Amygdala (tissue), 56 donors: ENCODE data around the gene PLA2G6.
"Not testable (repeated sequence)": the region's sequence is repeated elsewhere in the genome, so short reads cannot be mapped to it uniquely, and the experiment has no call there.

Experiments used
- DNase-seq, 56 donors: peaks; one replicate each; lab custom pipeline; 2025; lab: John Stamatoyannopoulos, UW

The PLA2G6 gene

DNA sequence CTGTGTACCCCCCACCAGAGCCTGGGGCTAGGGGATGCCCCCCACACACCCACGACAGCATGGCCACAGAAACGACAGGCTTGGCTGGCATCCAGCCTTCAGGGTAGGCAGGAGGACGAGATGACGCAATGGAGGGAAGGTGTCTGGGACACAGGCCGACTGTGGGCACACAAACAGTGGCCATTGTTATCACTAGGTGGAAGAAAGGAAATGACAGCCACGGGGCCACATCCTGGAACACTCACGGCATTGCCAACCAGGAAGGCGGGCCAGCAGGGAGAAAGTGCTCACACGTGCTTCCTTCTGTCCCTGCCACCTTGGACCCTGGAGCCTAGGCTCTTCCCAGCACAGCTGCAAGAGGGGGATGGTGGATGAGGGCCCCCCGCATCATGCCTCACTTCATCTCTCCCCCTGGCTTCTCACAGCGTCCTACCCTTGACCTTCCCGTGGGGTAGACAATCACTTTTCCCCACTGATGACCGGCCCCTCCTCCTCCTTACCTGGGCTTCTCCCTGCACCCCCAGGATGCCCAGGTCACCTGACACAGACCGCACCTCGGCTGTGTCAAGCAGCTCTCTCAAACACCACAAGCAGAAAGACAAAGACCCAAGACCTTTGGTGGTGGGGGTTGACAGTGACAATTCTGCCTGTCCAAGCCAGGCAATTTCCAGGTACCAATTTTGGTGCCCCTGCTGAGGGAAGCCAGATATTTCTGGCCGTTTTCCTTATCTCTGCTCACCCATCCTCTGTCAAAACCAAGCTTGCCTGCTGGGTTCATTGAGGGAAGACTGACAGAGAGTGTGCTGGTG, 8.6 kb downstream of the PLA2G6 start:
- DNase-seq: peak in 31 of 56 donors; percentile 11 to 80 (median 59)

DNA sequence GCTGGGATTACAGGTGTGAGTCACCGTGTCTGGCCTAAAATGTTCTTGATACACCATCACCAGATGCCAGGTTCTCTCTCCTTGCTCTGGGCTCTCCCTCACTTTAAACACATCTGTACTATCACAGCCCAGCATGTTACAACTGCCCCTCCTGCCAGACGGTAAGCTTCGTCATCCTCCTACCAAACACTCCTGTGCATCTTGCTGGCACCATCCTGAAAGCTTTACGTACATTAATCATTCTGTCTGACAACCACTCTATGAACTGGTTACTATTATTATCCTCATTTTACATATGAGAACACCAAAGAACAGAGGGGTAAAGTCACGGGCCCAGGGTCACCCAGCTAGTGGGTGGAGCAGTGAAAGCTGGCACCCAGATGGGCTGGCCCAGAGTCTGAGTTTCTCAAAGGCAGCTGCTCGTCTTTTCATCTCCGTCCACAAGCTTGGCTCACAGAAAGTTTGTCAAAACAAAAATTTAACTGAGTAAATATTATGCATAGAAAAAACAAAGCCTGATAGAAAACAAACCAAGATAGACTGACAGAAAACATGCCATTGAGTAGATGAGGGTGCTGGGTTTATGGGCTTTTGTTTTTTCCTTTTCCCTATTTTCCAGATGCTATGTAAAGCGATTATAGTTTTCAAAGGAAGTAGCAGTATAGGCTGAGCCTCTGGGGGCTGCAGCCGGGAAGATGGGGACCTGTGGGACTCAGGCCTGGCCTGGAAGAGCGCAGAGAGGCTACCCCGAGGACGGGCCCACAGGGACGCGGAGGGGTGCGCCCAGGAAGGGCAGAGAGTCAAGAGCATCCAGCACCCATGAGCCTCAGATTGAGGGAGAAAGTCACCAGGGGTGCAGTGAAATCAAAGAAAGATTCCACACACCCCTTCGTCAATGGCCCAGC, 9.5 kb downstream of the PLA2G6 start:
- DNase-seq: no peak

DNA sequence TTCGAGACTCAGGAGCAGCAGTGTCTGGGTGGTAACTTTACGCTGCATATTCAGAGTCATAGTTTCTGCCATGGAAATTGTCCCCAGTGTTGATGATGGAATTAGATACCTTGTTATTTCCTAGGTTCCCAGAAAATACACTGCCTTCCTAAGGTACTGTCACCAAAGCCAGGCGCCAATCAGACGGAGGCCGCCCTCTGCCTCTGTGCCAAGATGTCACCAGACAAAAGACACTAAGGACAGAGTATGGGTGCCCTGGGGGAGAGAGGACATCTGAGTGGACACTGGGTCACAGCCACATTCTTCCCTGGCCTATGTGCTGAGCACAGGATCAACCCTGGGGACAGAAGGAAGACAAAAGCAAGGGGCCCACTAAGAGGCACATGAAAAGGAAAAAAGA, 11.2 kb downstream of the PLA2G6 start:
- no peak for DNase-seq

DNA sequence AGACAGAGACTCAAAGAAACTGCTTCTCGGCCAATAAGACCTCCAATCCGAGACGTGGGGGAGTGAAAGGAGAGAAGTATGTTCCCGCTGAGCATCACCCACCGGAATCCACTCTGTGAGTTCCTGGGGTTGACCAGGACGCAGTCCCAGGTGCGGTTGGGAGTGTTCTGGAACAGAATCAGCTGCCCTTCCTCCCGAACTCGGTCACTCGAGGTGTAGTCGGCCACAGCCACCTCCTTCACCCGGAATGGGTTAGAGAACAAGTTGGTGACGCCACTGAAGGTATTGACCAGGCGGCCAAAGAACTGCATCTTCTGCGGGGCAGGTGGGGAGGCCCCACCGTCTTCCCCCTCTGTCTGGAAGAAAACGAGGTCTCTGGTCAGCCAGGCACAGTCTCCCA, 12.5 kb downstream of the PLA2G6 start:
- DNase-seq: no peak

DNA sequence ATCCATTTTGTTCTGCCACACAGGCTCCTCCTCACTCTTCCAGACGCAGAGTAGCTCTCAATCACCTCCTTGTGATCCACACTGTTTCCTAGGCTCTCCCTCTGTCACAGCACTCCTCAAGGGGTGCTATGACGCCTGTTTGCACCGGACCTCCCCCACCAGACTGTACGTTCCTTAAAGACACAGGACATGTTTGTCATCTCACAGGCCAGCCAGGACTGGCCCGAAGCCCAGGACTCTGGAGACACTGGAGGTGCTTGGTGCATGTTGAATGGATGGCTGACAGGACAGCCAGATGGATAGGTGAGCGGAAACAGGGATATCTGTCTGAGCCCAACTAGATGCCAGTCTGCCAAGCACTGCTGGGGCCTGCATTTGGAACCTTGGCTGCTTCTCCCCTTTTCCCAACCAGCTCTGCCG, 13.6 kb downstream of the PLA2G6 start:
- peak in 13 of 56 donors; percentile 10 to 67 (median 27) for DNase-seq

DNA sequence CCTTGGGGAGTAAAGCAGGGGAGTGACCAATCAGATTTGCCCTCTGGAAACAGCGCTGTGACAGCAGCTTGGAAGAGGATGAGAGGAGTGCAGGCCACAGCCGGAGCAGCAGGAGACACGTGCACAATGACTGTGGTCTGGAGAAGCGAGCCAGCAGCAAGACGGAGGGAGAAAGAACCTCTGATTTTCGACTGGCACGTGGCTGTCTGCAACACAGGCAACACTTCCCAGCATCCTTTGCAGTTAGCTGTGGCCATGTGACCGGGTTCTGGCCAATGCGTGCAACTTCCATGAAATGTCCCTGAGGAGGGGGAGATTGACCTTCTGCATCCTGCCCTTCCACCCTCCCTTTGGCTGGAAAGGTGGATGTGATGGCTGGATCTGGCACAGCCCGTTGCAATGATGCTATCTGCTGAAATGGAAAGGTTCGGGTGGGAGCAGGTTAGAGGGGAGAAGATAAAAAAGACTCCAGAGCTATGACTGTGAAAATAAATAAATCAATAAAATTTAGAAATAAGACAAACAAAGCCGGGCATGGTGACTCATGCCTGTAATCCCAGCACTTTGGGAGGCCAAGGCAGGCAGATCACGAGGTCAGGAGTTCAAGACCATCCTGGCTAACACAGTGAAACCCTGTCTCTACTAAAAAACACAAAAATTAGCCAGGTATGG, 15.6 kb downstream of the PLA2G6 start:
- DNase-seq: no peak

DNA sequence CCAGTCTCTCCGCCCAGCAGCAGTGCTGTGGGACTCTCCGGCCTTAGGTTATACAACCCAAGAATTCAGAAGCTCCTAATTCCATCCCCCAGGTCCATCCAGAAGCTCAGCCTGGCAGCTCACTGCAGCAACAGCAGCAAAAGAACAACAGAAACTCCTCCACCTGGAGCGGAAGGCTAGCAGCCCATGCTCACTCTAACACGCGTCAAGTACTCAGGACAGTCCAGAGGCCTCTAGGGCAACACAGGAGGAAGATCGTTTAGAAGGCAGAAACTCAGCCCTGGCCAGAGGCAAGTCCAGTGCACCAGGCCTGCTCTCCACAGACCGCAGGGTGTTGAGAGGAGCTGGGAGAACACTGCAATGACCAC, 17.1 kb downstream of the PLA2G6 start:
- no peak for DNase-seq

DNA sequence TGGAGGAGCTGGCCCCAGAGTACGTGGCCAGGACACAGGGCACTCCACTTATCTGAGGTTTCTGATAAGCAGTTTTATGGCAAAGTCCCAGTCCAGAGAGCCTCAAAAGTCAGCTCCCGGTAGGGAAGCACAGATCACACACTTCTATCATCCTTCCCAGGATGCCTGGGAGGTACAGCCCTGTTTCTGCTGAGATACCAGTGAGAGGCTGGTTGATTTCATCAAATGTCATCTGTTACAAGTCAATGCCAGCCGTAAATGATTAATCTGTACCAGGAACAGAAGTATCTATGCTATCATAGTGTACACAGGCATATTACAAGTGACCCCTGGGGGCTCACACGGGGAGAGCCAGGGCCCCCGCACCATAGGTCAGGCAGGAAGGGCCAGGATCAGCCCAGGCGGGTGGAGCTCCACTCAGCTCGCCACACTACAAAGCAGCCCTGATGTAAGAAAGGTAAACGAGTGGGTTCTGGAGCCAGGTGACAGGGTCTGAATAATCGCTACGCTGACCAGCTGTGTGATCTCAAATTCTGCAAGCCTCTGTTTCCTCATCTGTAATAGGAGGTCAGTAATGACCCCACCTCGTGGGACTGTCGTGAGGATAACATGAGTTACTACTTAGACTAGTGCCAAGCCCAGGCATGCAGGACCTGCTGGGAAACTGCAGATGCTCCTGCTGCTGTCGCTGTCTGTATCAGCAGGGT, 17.6 kb downstream of the PLA2G6 start:
- DNase-seq: no peak

DNA sequence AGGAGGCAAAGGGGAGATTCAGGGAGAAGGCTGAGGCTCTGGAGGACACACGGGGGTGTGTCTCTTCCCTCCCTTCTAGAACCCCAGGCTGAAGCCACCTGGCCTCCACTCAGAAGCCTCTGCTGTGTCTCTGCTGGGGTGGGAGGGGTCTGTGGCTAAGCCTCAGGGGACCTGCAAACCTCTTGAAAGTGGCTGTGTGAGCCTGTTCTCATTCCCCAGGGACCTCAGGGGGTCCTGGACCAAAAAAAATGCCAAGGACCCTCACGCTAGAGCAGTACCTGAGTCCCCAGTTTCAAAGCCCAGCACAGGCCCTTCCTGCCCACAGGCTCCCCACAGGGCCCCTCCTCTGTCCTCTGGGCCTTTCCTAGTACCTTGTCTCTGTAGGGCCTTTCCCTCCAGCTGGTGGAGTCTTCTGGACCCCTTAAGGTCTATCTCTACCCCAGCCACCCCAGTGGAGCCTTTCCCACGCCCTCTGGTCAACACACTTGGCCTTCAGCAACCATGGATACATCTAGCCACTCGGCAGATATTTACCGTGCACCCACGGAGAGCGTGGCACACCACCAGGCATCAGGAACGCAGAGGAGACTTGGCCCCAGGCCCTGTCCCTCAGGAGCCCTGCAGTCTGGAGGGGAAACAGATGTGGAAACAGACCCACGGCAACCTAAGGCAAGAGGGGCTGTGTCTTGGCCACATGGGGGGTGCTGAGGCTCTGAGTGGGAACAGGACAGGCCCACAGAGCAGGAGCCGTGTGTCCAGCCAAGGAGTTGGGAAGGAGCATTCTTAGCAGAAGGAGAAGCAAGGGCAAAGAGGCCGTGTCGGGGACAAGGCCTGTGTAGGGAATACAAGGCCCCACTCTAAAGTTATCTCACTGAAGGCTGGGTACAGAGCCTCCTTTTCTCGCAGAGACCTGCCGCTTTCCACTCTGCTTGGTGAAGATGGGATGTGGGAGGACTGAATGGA, 18.5 kb downstream of the PLA2G6 start:
- DNase-seq: no peak

DNA sequence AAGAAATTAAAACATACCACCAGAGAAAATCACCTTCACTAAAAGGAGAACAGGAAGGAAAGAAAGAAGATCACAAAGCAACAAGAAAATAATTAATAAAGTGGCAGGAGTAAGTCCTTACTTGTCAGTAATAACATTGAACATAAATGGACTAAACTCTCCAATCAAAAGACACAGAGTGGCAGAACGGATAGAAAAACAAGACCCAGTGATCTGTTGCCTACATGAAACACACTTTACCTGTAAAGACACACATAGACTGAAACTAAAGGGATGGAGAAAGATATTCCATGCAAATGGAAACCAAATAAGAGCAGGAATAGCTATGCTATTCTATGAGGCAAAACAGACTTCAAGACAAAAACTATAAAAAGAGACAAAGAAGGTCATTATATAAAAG, 25.9 kb downstream of the PLA2G6 start:
- DNase-seq: no peak

DNA sequence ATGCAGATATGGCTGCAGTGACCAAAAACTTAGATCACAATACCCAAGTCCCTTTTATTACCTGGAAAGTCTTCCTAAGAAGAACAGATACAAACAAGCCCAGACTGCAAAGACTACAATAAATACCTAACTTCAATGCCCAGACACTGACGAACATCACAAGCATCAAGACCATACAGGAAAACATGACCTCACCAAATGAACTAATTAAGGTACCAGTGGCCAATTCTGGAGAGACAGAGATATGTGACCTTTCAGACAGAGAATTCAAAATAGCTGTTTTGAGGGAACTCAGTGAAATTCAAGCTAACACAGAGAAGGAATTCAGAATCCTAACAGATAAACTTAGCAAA, 27.1 kb downstream of the PLA2G6 start:
- DNase-seq: not testable (repeated sequence)

DNA sequence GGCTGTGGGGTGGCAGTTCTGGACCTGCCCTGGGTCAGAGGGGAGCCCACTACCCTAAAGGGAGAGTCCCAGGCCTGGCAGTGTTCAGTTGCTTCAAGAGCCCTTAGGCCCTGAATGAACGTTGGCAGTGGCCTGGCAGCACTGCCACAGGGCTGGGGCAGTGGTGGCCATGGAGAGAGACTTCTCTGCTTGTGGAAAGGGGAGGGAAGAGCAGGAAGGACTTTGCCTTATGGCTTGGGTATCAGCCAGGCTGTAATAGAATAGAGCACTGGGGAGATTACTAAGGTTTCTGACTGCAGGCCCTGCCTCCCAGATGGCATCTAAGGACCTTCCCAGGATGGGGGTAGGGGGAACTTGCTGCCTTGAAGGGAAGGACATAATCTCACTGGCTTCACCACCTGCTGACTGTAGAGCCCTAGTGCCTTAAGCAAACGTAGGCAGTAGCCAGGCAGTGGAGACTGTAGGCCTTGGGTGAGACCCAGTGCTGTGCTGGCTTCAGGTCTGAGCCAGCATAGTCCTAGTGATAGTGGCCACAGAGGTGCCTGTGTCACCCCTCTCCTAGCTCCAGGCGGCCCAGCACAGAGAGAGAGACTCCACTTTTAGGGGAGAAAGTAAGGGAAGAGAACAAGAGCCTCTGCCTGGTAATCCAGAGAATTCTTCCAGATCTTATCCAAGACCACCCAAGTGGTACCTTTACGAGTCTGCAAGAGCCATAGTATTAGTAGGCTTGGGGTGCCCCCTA, 27.6 kb downstream of the PLA2G6 start:
- DNase-seq: no peak

DNA sequence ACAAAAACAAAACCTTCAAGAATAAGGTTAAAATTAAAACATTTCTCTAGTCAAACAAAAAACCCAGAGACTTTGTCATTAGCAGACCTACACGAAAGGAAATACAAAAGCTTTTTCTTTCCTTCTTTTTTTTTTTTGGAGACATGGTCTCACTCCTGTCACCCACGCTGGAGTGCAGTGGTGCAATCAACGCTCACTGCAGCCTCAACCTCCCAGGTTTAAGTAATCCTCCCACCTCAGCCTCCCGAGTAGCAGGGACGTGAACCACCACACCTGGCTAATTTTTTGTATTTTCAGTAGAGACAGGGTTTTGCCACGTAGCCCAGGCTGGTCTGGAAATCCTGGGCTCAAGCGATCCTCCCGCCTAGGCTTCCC, 30.5 kb downstream of the PLA2G6 start:
- no peak for DNase-seq

DNA sequence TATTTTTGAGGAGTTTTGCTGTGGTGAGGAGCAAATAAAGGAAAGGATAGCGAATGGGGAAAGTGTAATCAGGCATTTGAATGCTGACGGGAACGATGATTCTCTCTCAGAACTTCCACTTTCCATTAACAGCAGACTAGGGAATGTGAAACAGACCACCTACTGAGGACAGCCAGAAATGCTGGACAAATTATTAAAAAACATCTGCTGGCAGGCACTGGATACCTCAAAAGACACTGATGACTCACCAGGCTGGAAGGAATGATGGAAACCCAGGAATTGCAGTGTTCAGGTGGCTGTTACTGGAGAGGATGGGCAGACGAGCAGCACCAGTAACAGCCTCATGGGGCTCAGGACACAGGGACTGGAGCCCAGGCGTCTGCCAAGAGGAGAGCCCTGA, 33.4 kb downstream of the PLA2G6 start:
- DNase-seq: no peak

DNA sequence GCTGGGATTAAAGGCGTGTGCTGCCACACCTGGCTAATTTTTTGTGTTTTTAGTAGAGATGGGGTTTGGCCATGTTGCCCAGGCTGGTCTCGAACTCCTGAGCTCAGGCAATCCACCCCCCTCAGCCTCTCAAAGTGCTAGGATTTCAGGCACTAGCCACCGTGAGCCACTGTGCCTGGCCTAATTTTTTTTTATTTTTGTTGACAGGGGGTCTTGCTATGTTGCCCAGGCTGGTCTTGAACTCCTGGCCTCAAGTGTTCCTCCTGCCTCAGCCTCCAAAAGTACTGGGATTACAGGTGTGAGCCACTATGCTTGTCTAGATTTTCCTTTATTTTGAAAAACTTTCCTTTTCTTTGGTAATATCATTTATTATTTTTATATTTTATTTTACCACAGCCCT, 35.5 kb downstream of the PLA2G6 start:
- not testable (repeated sequence) for DNase-seq

DNA sequence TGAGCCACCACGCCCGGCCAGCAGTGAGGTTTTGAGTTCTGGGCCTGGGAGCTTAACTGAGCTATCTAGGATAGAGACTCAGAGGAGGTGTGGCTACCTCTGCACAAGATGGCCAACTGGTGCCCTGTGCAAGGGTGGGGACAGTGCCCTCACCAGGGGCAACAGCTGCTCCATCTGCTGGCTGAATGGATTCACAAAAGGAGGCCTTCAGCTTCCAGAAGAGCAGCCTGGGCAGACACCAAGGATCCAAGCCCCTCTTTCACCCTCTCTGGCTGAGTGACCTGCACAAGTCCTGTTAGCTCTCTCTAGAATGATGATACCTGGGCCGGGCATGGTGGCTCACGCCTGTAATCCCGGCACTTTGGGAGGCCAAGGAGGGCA, 37.6 kb downstream of the PLA2G6 start:
- no peak for DNase-seq

DNA sequence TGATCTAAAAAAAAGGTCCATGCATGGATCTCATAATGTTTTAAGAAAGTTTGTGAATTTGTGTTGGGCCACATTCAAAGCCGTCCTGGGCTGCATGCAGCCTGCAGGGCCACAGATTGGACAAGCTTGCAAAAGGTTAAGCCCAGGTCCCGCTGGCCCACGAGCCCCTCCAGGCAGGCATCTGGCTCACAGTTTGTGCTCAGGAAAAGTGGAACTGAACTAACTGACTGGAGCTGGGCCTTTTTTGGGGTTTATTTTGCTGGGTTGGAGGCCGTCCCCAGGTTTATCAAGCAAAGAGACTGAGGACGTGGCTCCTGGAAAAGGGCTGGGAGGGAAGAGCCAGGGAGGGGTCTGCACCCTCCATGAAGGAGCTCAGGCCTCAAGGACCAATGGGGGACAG, 39.0 kb downstream of the PLA2G6 start:
- DNase-seq: no peak

DNA sequence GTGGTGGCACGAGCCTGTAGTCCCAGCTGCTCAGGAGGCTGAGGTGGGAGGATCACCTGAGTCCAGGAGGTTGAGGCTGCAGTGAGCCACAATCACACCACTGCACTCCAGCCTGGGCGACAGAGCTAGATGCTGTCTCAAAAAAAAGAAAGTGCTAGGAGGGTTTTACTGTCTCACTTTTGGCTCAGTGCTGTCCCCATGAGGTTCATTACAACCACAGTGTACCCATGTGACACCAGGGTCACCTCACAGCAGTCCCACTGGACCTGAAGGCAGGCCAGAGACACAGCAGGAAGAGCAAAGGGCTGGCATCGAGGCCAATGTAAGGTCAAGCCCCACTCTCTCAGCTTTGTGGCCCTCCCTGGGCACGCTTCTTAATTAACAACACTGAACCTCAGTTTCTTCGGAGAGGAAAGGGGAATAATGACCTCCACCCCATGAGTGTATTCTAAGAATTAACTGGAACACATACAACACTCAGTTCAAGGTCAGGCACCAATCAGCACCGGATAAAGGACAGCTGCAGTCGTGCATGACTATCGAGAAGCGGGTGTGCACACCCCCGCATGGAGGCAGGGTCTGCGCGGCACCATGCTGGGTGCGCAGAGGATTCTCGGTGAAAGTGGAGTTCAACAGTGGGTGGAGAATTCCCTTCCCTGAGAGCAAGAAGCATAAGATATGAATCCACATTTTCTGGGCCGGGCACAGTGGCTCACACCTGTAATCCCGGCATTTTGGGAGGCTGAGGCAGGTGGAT, 40.2 kb downstream of the PLA2G6 start:
- DNase-seq: no peak
